ENCODE data around the gene ANO7. TPM values are rescaled to one million over a fixed set of nuclear protein-coding genes. Genes with fewer than 3 reads are reported as not detected.

Gene ANO7
- polyA plus RNA-seq, 3 donors: 2.1 to 2.7 (median 2.5) TPM

GRCh38 chr2:241207641-241208040 lies 19.2 kb downstream of the ANO7 start:
- DNase-seq: no peak

- DNase-seq: no peak
Measured at GRCh38 chr2:241208058-241208457, 19.6 kb downstream of the ANO7 start.

GRCh38 chr2:241209271-241209670 lies 20.8 kb downstream of the ANO7 start:
- no peak for DNase-seq

- no peak for DNase-seq
Measured at GRCh38 chr2:241211276-241211675, 22.8 kb downstream of the ANO7 start.

- DNase-seq: no peak
Measured at GRCh38 chr2:241213041-241213440, 24.6 kb downstream of the ANO7 start.

GRCh38 chr2:241213567-241213966 lies 25.1 kb downstream of the ANO7 start:
- no peak for DNase-seq

GRCh38 chr2:241214209-241214608 lies 25.7 kb downstream of the ANO7 start:
- DNase-seq: no peak

- no peak for DNase-seq
Measured at GRCh38 chr2:241214766-241215165, 26.3 kb downstream of the ANO7 start.

- no peak for DNase-seq
Measured at GRCh38 chr2:241215421-241215820, 26.9 kb downstream of the ANO7 start.

- no peak for DNase-seq
Measured at GRCh38 chr2:241216211-241216761, 27.8 kb downstream of the ANO7 start.

- DNase-seq: peak; percentile 61
Measured at GRCh38 chr2:241217320-241218031, 29.0 kb downstream of the ANO7 start.

GRCh38 chr2:241218131-241219029 lies 29.9 kb downstream of the ANO7 start:
- DNase-seq: peak; percentile 36

- DNase-seq: no peak
Measured at GRCh38 chr2:241219030-241219382, 30.5 kb downstream of the ANO7 start.

- DNase-seq: no peak
Measured at GRCh38 chr2:241219856-241220356, 31.4 kb downstream of the ANO7 start.

- no peak for DNase-seq
Measured at GRCh38 chr2:241223211-241224017, 34.9 kb downstream of the ANO7 start.

- peak; percentile 28 for DNase-seq
Measured at GRCh38 chr2:241224018-241224850, 35.8 kb downstream of the ANO7 start.

- DNase-seq: no peak
Measured at GRCh38 chr2:241224851-241225438, 36.5 kb downstream of the ANO7 start.

GRCh38 chr2:241225545-241225944 lies 37.1 kb downstream of the ANO7 start:
- no peak for DNase-seq

- no peak for DNase-seq
Measured at GRCh38 chr2:241225983-241226382, 37.5 kb downstream of the ANO7 start.
